Endodermal cell (in vitro differentiated cells): ENCODE results near the gene GPR162. TPM values are rescaled to one million over a fixed set of nuclear protein-coding genes. Genes with fewer than 3 reads are reported as not detected.

ENCODE experiments used
- DNase-seq: peaks from one replicate; pipeline ENCODE4 v3.0.0-alpha.2; 2017
- H3K27ac ChIP-seq: 2 replicates; pipeline ENCODE4 v1.5.1; 2013; ENCODE audit warnings: mild to moderate bottlenecking, low read depth, low read length, moderate library complexity
- H3K27me3 ChIP-seq: 2 replicates; pipeline ENCODE4 v1.6.1; 2013; ENCODE audit warnings: mild to moderate bottlenecking, low read length, moderate library complexity; ENCODE audit not compliant: insufficient read depth, control insufficient read depth, poor library complexity, severe bottlenecking
- H3K36me3 ChIP-seq: 2 replicates; pipeline ENCODE4 v1.7.0; 2013; ENCODE audit warnings: mild to moderate bottlenecking, low read length, moderate library complexity; ENCODE audit not compliant: control insufficient read depth, insufficient read depth
- H3K4me1 ChIP-seq: one replicate; pipeline ENCODE4 v1.7.0; 2013; ENCODE audit warnings: low read length; ENCODE audit not compliant: control insufficient read depth, insufficient read depth
- H3K4me3 ChIP-seq: 2 replicates; pipeline ENCODE4 v1.5.1; 2013; ENCODE audit warnings: mild to moderate bottlenecking, low read length, moderate library complexity
- H3K9ac ChIP-seq: 2 replicates; pipeline ENCODE4 v1.6.1; 2013; ENCODE audit warnings: mild to moderate bottlenecking, low read length, moderate library complexity; ENCODE audit not compliant: poor library complexity, severe bottlenecking; ENCODE audit errors: extremely low read depth
- H3K9me3 ChIP-seq: 2 replicates; pipeline ENCODE4 v1.6.1; 2013; ENCODE audit warnings: mild to moderate bottlenecking, low read length, moderate library complexity; ENCODE audit not compliant: control insufficient read depth
- H3K27ac Mint-ChIP-seq: 2 replicates; pipeline ENCODE4 v1.8.0; 2020; ENCODE audit warnings: mixed read lengths
- H3K27me3 Mint-ChIP-seq: 2 replicates; pipeline ENCODE4 v1.8.0; 2021; ENCODE audit warnings: mild to moderate bottlenecking, mixed read lengths; ENCODE audit not compliant: insufficient read depth
- H3K36me3 Mint-ChIP-seq: 2 replicates; pipeline ENCODE4 v1.8.0; 2020; ENCODE audit warnings: low read depth, mixed read lengths
- H3K4me1 Mint-ChIP-seq: 2 replicates; pipeline ENCODE4 v1.8.0; 2020; ENCODE audit warnings: mixed read lengths
- H3K4me3 Mint-ChIP-seq: 2 replicates; pipeline ENCODE4 v1.8.0; 2020; ENCODE audit warnings: mild to moderate bottlenecking, moderate library complexity, mixed read lengths
- H3K9me3 Mint-ChIP-seq: 2 replicates; pipeline ENCODE4 v1.8.0; 2020; ENCODE audit warnings: mild to moderate bottlenecking, mixed read lengths
- WGBS, 2 experiments: methylation state at CpG; one replicate each; pipeline versions ENCODE4 v1.1.5 to v1.1.7; 2013; ENCODE audit warnings: missing lambda C conversion rate in 2 of 2, mixed read lengths in 1 of 2; ENCODE audit not compliant: insufficient coverage in 1 of 2, insufficient read length in 1 of 2; 5-methylcytosine and 5-hydroxymethylcytosine counted together
- total RNA-seq, 2 donors: library from RNA; stranded (reverse); fragmentation: NEBNext Ultra II Directional in 1 of 2; extraction: Animal tissue kit (Norgen Biotek cat#: 25700) in 1 of 2; gene quantifications; 2 replicates in 1 of 2; 3 replicates in 1 of 2; pipeline ENCODE4 v1.2.1, GENCODE V29; 2021
- TF ChIP-seq, protein P1 (sequence below): fragments of 200-600 bp; sonication (generic); conservative IDR thresholded peaks from 2 replicates; pipeline ENCODE4 v1.5.0; 2021; ENCODE audit warnings: antibody characterized with exemption, mild to moderate bottlenecking

GPR162 gene
- total RNA-seq, 2 donors from 2014 or later, result 14.7 to 15.0 TPM

DNA sequence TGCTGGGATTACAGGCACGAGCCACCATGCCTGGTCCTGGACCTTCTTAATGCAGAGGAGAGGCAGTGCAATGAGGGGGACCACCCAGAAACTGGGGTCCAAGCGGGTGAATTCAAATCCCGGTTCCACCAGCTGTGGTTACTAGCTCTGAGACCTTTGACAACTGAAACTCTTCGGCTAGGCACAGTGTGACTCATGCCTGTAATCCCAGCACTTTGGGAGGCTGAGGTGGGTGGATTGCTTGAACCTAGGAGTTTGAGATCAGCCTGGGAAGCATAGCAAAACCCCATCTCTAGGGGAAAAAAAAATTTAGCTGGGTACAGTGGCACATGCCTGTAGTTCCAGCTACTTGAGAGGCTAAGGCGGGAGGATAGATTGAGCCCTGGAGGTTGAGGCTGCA is 37.3 kb upstream of the GPR162 start:
- H3K36me3 Mint-ChIP-seq, result no peaks in the 10 kb centered on the region
- Histone ChIP-seq H3K9ac (no peak overlapping the region), H3K4me1 (peaks cover 6% of the 10 kb centered on the region), H3K27me3 (peaks cover 2% of the 10 kb centered on the region), H3K36me3 (no peaks in the 10 kb centered on the region), H3K4me3 (no peak overlapping the region), H3K27ac (no peak overlapping the region), H3K9me3 (no peaks in the 10 kb centered on the region)
- no peak overlapping the region for H3K27ac Mint-ChIP-seq
- 79 to 85% methylated on average over 5 of the region's 5 CpGs for WGBS, 2 experiments
- peaks cover 17% of the 10 kb centered on the region for H3K4me1 Mint-ChIP-seq
- no peak overlapping the region for H3K4me3 Mint-ChIP-seq
- DNase-seq, result peak; percentile 36
- H3K27me3 Mint-ChIP-seq, result peaks cover 19% of the 10 kb centered on the region
- no peaks in the 10 kb centered on the region for H3K9me3 Mint-ChIP-seq
- TF ChIP-seq, protein P1, sequence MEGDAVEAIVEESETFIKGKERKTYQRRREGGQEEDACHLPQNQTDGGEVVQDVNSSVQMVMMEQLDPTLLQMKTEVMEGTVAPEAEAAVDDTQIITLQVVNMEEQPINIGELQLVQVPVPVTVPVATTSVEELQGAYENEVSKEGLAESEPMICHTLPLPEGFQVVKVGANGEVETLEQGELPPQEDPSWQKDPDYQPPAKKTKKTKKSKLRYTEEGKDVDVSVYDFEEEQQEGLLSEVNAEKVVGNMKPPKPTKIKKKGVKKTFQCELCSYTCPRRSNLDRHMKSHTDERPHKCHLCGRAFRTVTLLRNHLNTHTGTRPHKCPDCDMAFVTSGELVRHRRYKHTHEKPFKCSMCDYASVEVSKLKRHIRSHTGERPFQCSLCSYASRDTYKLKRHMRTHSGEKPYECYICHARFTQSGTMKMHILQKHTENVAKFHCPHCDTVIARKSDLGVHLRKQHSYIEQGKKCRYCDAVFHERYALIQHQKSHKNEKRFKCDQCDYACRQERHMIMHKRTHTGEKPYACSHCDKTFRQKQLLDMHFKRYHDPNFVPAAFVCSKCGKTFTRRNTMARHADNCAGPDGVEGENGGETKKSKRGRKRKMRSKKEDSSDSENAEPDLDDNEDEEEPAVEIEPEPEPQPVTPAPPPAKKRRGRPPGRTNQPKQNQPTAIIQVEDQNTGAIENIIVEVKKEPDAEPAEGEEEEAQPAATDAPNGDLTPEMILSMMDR, result no peak

DNA sequence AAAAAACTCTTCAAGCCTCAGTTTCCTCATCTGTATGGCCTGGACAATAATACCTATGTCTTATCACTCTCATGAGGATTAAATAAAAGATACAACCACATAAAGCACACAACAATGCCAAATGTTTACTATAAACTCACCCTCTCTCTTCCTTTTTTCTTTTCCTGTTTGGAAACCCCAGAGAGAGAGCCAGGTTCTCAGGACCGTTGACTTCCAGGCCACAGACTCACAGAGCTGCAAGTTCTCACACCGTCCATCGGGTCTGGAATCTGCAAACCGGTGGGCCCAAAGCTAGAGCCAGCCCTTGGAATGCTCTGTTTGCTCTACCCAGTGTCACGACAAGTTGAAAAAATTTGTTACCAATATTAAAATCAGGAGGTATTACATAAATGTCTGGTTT is 36.9 kb upstream of the GPR162 start:
- TF ChIP-seq, protein P1, result no peak
- no peaks in the 10 kb centered on the region for H3K9me3 Mint-ChIP-seq
- H3K36me3 Mint-ChIP-seq, result no peaks in the 10 kb centered on the region
- no peak overlapping the region for H3K4me3 Mint-ChIP-seq
- WGBS, 2 experiments, result 72 to 94% methylated on average over 3 to 5 of the region's 5 CpGs
- peaks cover 20% of the 10 kb centered on the region for H3K4me1 Mint-ChIP-seq
- H3K9ac ChIP-seq, result no peak overlapping the region
- no peaks in the 10 kb centered on the region for H3K36me3 ChIP-seq
- no peak overlapping the region for H3K4me3 ChIP-seq
- H3K27ac Mint-ChIP-seq, result no peak overlapping the region
- H3K27ac ChIP-seq, result no peak overlapping the region
- peaks cover 6% of the 10 kb centered on the region for H3K4me1 ChIP-seq
- no peaks in the 10 kb centered on the region for H3K9me3 ChIP-seq
- peaks cover 6% of the 10 kb centered on the region for H3K27me3 ChIP-seq
- H3K27me3 Mint-ChIP-seq, result peaks cover 21% of the 10 kb centered on the region
- peak; percentile 42 for DNase-seq

DNA sequence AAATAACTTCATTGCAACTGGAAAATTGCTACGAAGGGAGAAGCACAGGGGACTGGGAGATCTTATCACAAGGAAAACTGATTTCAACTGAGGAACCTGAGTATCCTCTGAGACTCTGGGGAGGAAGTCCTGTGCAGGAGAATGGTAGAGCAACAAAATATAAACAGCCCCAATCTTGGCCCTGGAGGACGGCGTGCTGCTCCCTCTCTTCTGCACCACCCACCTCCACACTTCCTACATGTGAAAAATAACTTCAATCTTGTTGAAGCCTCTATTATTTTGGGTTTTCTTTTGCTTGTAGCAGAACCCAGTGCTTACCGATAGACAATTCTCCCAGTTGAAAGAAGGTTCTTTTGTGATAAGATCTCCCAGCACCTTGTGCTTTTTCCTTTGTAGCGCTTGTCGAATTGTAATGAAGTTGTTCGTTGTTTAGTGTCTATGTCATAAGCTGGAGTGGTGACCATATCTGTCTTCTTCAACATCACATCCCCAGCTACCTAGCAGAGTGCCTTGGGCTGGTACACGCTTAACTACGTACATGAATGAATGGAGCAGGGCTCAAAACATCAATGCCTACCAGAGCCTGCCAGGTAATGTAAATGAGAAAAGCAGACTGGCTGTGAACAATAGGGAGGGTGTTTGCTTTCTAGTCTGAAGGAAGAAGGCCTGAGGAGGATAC is 35.1 kb upstream of the GPR162 start:
- Mint-ChIP-seq H3K4me3 (no peak overlapping the region), H3K9me3 (no peaks in the 10 kb centered on the region), H3K27ac (peak overlapping the region; percentile 65), H3K36me3 (no peaks in the 10 kb centered on the region), H3K4me1 (peaks cover 21% of the 10 kb centered on the region), H3K27me3 (peaks cover 33% of the 10 kb centered on the region)
- Histone ChIP-seq H3K36me3 (no peaks in the 10 kb centered on the region), H3K27me3 (peaks cover 18% of the 10 kb centered on the region), H3K4me1 (peaks cover 6% of the 10 kb centered on the region), H3K27ac (no peak overlapping the region), H3K9me3 (no peaks in the 10 kb centered on the region), H3K9ac (no peak overlapping the region), H3K4me3 (no peak overlapping the region)
- WGBS, 2 experiments, result 74 to 84% methylated on average over 4 to 7 of the region's 9 CpGs
- TF ChIP-seq, protein P1, result no peak
- DNase-seq, result peak; percentile 60
